ENCODE data around the gene SOBP.

- TF ChIP-seq, protein P1, sequence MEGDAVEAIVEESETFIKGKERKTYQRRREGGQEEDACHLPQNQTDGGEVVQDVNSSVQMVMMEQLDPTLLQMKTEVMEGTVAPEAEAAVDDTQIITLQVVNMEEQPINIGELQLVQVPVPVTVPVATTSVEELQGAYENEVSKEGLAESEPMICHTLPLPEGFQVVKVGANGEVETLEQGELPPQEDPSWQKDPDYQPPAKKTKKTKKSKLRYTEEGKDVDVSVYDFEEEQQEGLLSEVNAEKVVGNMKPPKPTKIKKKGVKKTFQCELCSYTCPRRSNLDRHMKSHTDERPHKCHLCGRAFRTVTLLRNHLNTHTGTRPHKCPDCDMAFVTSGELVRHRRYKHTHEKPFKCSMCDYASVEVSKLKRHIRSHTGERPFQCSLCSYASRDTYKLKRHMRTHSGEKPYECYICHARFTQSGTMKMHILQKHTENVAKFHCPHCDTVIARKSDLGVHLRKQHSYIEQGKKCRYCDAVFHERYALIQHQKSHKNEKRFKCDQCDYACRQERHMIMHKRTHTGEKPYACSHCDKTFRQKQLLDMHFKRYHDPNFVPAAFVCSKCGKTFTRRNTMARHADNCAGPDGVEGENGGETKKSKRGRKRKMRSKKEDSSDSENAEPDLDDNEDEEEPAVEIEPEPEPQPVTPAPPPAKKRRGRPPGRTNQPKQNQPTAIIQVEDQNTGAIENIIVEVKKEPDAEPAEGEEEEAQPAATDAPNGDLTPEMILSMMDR (conservative IDR thresholded peaks at IDR 0.05 in 1 of 2, IDR thresholded peaks at IDR 0.05 in 1 of 2; ENCODE audit: low read depth in 1 of 2, low read length in 2 of 2): no peak
- TF ChIP-seq EZH2 (IDR thresholded peaks at IDR 0.05; ENCODE audit: low read length, missing control alignments): no peak
Observed at GRCh38 chr6:107443608-107444267, 46.2 kb upstream of the SOBP start.
